NT2/D1 (cell line): ENCODE measurements around the gene MT1E.
"Not testable (repeated sequence)": the region's sequence is repeated elsewhere in the genome, so short reads cannot be mapped to it uniquely, and the experiment has no call there.

Experiments used
- DNase-seq: peaks from one replicate; pipeline ENCODE4 v3.0.0-alpha.2; 2011; ENCODE audit warnings: low read depth, low spot score
- H3K27me3 ChIP-seq: 2 replicates; pipeline ENCODE4 v1.6.0; 2011; ENCODE audit warnings: mild to moderate bottlenecking; ENCODE audit not compliant: insufficient read length, insufficient read depth
- H3K36me3 ChIP-seq: 2 replicates; pipeline ENCODE4 v1.6.1; 2011; ENCODE audit warnings: mild to moderate bottlenecking, low read length, mixed read lengths; ENCODE audit not compliant: insufficient read depth, insufficient read length
- H3K4me1 ChIP-seq: 2 replicates; pipeline ENCODE4 v1.5.1; 2011; ENCODE audit not compliant: insufficient read depth, insufficient read length
- H3K4me3 ChIP-seq: 2 replicates; pipeline ENCODE4 v1.5.1; 2011; ENCODE audit warnings: low read depth; ENCODE audit not compliant: insufficient read length
- H3K9ac ChIP-seq: 2 replicates; pipeline ENCODE4 v1.6.0; 2011; ENCODE audit warnings: low read depth; ENCODE audit not compliant: insufficient read length
- H3K9me3 ChIP-seq: 2 replicates; pipeline ENCODE4 v1.5.1; 2011; ENCODE audit warnings: mild to moderate bottlenecking, low read length; ENCODE audit not compliant: insufficient read depth
- SUZ12 ChIP-seq: IDR thresholded peaks from 2 replicates; pipeline ENCODE4 v1.6.1; 2011; ENCODE audit not compliant: insufficient read length, insufficient read depth; ENCODE audit errors: extremely low read depth
- YY1 ChIP-seq: IDR thresholded peaks from 2 replicates; pipeline ENCODE4 v1.6.1; 2011; ENCODE audit not compliant: insufficient read length, insufficient read depth
- ZNF274 ChIP-seq: IDR thresholded peaks from 2 replicates; pipeline ENCODE4 v1.6.1; 2011; ENCODE audit warnings: mild to moderate bottlenecking, low read depth, low read length

MT1E gene

GRCh38 chr16:56614549-56614991 lies 11.0 kb upstream of the MT1E start:
- no peak for DNase-seq
- Histone ChIP-seq H3K36me3 (no peaks in the 10 kb centered on the region), H3K9ac (no peak overlapping the region), H3K4me1 (peaks cover 16% of the 10 kb centered on the region), H3K4me3 (no peak overlapping the region), H3K27me3 (peaks cover 33% of the 10 kb centered on the region), H3K9me3 (no peaks in the 10 kb centered on the region)
- TF ChIP-seq YY1, result no peak
- TF ChIP-seq SUZ12, result no peak
- TF ChIP-seq ZNF274, result no peak

DNA sequence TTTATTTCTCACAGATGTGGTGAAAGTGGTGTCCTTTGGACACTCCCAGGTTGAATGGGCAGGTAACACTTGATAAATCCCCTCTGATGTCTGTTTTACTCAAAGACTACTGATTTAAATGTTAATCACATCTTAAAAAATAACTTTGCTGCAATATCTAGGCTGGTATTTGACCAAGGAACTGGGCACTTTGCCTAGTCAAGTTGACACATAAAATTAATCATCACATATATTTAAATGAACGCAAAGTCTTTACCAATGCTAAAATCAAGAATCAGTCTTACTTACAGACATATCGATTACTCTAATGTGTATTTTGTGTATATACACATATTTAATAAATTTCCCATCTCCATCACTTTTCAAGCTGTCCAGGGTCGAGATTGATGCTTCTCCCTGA lies 10.2 kb upstream of the MT1E start:
- no peak for TF ChIP-seq ZNF274
- no peak for TF ChIP-seq YY1
- TF ChIP-seq SUZ12, result no peak
- H3K4me1 ChIP-seq, result peaks cover 12% of the 10 kb centered on the region
- no peaks in the 10 kb centered on the region for H3K9me3 ChIP-seq
- H3K4me3 ChIP-seq, result no peak overlapping the region
- H3K27me3 ChIP-seq, result peaks cover 33% of the 10 kb centered on the region
- H3K9ac ChIP-seq, result no peak overlapping the region
- no peaks in the 10 kb centered on the region for H3K36me3 ChIP-seq
- no peak for DNase-seq

DNA sequence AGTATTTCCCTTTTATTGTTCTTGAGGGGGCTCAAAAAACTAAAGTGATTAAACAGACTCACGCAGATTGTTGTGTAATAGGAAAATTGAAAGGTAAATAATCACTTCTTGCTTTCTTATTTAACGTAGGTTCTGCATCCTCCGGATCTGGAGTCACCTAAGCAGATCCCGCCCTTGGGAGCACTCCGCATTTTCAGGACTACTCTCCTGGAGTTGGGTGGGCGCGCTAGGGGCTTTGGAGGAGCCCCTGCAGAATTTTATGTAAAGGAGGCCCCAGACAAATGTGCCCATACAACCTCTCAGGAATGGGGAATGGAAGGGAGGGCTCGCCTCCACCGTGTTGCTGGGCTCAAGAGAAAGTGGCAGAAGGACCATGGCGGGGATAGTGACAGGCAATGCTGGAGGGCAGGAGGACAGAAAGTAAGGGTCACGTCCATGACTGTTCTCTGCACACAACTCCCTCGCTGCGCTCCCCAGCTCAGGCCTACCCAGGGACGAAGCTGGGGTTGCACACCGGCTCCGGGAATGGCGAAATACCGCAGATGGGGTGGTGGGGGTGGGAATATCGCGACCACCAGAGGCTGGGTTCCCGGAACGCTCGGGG lies 8.9 kb upstream of the MT1E start:
- H3K27me3 ChIP-seq, result peaks cover 33% of the 10 kb centered on the region
- H3K9ac ChIP-seq, result peak overlapping the region; percentile 77

GRCh38 chr16:56617212-56618085 lies 8.1 kb upstream of the MT1E start:
- Histone ChIP-seq H3K36me3 (no peaks in the 10 kb centered on the region), H3K27me3 (peaks cover 33% of the 10 kb centered on the region), H3K9me3 (no peaks in the 10 kb centered on the region), H3K4me1 (peaks cover 9% of the 10 kb centered on the region), H3K9ac (peak overlapping the region; percentile 77), H3K4me3 (peak overlapping the region; percentile 67)
- DNase-seq, result no peak
- TF ChIP-seq SUZ12, result no peak
- TF ChIP-seq YY1, result no peak
- TF ChIP-seq ZNF274, result no peak

More for the DNA sequence above, 8.9 kb upstream of the MT1E start:
- H3K9me3 ChIP-seq, result no peaks in the 10 kb centered on the region
- H3K36me3 ChIP-seq, result no peaks in the 10 kb centered on the region
- no peak for DNase-seq
- peaks cover 6% of the 10 kb centered on the region for H3K4me1 ChIP-seq
- H3K4me3 ChIP-seq, result peak overlapping the region; percentile 67
- TF ChIP-seq ZNF274, result no peak
- TF ChIP-seq SUZ12, result no peak
- TF ChIP-seq YY1, result no peak

GRCh38 chr16:56618138-56618537 lies 7.4 kb upstream of the MT1E start:
- Histone ChIP-seq H3K4me3 (no peak overlapping the region), H3K9ac (peak overlapping the region; percentile 77), H3K36me3 (no peaks in the 10 kb centered on the region), H3K27me3 (peaks cover 33% of the 10 kb centered on the region), H3K4me1 (peaks cover 9% of the 10 kb centered on the region), H3K9me3 (no peaks in the 10 kb centered on the region)
- TF ChIP-seq SUZ12 (no peak), ZNF274 (no peak), YY1 (no peak)
- DNase-seq, result no peak

GRCh38 chr16:56620339-56620897 lies 5.2 kb upstream of the MT1E start:
- peaks cover 40% of the 10 kb centered on the region for H3K27me3 ChIP-seq

GRCh38 chr16:56621665-56622445 lies 3.7 kb upstream of the MT1E start:
- peaks cover 12% of the 10 kb centered on the region for H3K4me1 ChIP-seq
- H3K9me3 ChIP-seq, H3K9ac ChIP-seq, H3K4me3 ChIP-seq, DNase-seq: not testable (repeated sequence)
- H3K27me3 ChIP-seq, result peaks cover 41% of the 10 kb centered on the region
- H3K36me3 ChIP-seq, result peaks cover 10% of the 10 kb centered on the region

More at GRCh38 chr16:56620339-56620897, 5.2 kb upstream of the MT1E start:
- Histone ChIP-seq H3K9ac (no peak overlapping the region), H3K4me3 (no peak overlapping the region), H3K4me1 (peaks cover 9% of the 10 kb centered on the region), H3K36me3 (no peaks in the 10 kb centered on the region), H3K9me3 (no peaks in the 10 kb centered on the region)
- DNase-seq, result no peak
- TF ChIP-seq YY1 (no peak), ZNF274 (no peak), SUZ12 (no peak)

DNA sequence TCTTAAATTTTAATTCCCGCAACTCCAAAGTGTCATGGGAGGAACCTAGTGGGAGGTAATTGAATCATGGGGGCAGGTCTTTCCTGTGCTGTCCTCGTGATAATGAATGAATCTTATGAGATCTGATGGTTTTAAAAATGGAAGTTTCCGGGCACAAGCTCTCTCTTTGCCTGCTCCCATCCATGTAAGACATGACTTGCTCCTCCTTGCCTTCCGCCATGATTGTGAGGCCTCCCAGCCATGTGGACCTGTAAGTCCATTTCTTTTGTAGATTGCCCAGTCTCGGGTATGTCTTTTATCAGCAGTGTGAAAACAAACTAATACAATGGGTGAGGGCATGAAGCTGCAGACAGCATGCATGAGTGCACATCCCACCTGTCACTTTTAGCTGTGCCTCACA lies 2.4 kb upstream of the MT1E start:
- DNase-seq, H3K4me1 ChIP-seq: not testable (repeated sequence)
- peaks cover 28% of the 10 kb centered on the region for H3K27me3 ChIP-seq

More for the DNA sequence above, 2.4 kb upstream of the MT1E start:
- H3K4me3 ChIP-seq, H3K9ac ChIP-seq, H3K9me3 ChIP-seq: not testable (repeated sequence)
- H3K36me3 ChIP-seq, result peaks cover 10% of the 10 kb centered on the region
